NCI-H2196 (cell line): Measurements from ENCODE around the gene ACTR1A.
A peak's percentile ranks its signal among the peaks of the same experiment; 100 is the strongest.
"Not testable (repeated sequence)": the region's sequence is repeated elsewhere in the genome, so short reads cannot be mapped to it uniquely, and the experiment has no call there.

ENCODE experiments used
- DNase-seq: peaks from one replicate; lab custom pipeline; 2025; ENCODE audit not compliant: unreplicated experiment; lab: John Stamatoyannopoulos, UW

ACTR1A gene

DNA sequence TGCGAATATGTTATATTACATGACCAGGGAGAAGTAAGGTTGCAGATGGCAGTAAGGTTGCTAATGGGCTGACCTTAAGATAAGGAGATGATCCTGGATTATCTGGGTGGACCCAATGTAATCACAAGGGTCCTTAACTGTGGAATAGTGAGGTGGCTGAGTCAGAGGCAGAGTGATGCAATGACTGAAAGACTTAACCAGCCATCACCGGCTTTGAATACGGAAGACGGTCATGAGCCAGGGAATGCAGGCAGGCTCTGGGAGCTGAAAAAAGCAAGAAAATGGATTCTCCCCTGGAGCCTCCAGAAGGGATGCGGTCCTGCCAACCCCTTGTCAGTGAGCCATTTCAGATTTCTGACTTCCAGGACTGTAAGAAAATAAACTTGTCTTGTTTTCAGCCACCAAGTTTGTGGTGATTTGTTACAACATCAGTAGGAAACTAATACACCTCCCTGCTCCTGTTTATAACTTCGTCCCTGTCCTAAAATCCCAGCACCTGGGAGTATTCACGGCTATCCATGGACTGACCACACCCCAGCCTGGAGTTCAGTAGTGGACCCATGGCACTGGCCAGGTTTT is 46.5 kb downstream of the ACTR1A start:
- no peak for DNase-seq

DNA sequence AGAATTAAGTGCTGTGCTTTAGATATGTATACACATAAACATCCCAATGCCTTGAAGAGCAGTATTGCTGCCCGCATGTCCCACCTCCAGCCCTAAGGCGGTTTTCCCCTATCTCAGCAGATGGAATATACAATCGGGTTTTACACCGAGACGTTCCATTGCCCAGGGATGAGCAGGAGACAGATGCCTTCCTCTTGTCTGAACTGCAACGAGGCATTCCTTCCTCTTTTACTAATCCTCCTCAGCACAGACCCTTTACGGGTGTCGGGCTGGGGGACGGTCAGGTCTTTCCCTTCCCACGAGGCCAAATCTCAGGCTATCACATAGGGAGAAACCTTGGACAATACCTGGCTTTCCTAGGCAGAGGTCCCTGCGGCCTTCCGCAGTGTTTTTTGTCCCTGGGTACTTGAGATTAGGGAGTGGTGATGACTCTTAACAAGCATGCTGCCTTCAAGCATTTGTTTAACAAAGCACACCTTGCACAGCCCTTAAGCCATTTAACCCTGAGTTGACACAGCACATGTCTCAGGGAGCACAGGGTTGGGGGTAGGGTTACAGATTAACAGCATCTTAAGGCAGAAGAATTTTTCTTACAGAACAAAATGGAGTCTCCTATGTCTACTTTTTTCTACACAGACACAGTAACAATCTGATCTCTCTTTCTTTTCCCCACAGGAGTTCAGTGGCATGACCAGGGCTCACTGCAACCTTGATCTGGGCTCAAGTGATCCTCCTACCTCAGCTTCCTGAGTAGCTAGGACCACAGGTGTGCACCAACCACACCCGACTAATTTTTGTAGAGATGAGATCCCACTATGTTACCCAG is 47.6 kb downstream of the ACTR1A start:
- not testable (repeated sequence) for DNase-seq

DNA sequence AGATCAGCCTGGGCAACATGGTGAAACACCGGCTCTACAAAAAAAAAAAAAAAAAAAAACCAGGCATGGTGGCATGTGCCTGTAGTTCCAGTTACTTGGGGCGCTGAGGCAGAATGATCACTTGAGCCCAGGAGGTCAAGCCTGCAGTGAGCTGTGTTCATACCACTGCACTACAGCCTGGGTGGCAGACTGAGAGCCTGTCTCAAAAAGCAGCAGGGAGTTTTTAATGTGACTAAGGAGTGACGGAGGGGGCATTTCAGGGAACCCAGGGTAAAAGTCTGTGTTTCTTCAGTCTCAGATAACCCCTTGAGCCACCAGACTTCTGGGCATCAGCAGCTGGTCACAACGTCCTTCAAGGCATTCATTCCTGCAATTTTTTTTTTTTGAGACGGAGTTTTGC is 49.0 kb downstream of the ACTR1A start:
- no peak for DNase-seq

DNA sequence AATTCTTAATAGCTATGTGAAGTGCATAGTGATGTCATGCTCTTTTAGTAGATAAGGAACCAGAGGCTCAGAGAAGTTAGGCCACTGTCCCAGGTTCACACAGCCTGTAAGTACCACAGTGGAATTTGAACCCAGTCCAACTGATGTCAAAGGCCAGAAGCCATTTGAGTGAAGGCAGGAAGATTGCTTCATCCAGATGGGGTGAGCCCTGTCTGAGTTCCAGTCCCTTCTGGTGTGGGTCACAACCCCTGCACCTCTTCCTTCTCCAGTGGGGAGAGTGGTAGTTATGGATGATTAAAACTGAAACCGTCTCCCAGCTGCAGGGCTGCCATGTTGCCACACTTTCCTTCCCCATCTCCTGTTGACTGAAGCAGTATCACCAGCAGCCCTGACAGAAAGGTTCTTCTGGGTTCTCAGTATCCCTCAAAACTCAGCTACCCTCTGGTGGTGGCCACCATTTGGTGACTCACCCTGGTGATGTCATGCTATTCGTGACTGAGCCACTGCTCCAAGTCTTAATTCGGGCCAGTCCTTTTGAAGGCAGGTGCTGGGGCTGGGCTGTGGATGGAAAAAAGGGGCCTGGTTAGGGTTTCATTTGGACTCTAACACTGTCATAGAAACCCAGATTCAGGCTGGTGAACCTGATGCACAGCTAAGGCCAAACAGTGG is 49.7 kb downstream of the ACTR1A start:
- DNase-seq, result peak; percentile 48

DNA sequence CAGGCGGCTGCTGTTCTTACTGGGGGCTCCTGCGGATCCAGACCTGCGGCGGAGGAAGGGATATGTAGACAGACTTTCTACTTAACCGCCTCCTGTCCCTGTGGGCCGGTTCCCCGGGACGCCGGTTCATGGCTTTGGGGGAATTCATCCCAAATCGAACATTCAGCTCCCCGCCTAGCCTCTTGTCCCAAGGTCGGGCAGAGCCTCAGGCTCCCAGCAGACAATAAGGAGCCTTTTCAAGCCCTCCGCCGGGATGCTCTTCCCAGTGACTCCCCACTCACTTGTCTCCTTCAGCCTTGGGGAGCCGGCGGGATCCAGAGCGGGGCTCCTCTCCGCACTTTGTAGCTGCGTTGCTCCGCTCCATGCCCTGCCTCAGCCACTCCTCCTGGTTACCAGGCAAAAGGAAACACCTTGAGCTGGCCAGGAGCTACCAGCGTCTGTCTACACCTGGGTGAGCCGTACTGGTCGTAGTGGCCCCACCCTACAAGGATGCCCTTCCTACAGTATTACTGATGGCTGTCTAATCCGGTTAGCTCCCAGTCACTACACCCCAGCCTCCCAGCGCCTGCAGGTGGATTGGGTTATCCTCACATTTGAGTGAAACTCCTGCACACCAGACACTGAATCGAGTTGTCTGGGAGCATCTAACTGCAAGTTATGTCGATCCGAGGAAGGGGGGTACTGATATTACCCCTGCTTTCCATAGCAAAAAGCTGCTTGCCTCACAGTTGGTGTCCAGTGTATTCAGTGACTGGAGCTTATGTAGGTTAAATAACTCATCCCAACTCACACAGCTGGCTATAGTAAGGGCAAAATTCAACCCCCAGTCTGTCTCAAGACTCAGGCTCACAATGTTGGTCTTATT is 51.2 kb downstream of the ACTR1A start, which contains the start of gene C10orf95:
C10orf95 (minus strand) TSS at position 439 of the 865 bp plus-strand sequence. CDS start 450 bp downstream, outside the sequence.
- DNase-seq, result peak; percentile 8

DNA sequence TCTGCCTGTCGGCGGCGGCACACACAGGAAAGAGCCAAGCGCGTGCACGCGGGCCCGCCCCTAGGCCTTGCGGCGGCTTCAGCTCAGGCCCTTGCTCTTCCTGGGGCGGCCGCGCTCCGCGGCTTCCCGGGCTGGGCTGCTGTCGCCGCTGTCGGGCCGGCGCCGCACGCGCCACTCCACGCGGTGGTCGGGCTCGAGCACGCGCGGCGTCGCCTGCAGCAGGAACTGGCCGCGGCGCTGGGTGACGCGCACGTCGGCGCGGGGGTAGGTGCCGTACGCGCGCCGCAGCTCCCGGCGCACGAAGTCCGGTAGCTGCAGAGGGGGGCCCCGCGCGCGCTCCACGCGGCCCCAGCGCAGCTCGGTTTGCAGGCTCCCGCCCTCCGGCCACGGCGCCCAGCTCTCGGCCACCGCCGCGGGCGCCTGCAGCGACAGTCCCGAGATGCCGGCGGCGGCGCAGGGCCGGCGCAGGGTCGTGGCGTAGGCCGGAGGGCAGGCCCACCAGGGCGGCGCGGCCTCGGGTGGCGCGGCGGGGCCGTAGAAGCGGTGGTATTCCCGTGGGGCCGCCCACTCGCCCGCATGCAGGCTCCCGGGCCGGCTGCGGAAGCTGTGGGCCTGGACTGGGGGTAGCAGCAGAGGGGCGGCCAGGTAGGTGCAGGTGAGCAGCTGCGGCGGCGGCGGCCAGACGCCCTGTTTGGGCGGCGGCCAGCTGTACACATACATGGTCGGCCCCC is 52.0 kb downstream of the ACTR1A start:
- DNase-seq, result peak; percentile 78

DNA sequence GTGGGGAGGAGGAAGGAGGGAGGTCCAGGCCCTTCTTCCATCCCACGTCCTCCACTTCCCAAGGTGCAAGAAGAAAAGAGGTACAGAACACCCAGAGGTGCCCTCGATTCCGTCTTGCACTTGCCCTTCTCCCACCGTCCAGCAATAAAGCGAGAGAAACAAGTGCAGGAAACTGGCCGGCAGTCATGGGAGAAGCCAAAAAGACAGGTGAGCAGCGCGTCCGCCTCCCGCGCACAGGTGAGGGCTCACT is 52.5 kb downstream of the ACTR1A start:
- DNase-seq, result no peak

DNA sequence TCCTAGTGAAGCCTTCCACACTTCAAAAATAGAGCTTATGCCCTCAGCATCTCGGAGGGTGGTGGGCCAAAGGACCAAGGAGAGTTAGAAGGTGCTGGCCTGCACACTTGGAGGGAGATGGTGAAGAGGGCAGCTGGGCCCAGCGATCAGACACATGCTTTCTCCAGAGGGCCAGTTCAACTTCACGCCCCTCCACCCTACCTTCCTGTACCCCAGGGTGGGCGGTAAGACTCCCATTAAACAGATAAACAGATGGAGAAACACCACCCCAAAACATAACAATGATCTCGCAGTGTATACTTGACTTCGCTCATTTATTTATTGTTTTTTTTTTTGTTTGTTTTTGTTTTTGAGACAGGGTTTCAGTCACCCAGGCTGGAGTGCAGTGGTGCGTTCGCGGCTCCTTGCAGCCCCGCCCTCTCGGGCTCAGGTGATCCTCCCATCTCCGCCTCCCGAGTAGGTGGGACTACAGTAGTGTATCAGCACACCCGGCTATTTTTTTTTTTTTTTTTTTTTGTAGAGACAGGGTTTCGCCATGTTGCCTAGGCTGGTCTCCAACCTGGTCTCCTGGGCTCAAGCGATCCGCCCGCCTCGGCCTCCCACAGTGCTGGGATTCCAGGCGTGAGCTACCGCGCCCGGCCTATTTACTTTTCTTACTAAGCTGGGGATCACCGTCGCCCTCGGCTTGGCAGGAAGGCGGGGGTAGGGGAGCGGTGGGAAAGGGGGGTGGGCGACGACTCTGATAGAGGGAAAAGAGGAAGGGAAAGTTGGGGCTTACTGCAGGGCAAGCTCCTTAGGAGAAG is 53.0 kb downstream of the ACTR1A start:
- peak; percentile 65 for DNase-seq

DNA sequence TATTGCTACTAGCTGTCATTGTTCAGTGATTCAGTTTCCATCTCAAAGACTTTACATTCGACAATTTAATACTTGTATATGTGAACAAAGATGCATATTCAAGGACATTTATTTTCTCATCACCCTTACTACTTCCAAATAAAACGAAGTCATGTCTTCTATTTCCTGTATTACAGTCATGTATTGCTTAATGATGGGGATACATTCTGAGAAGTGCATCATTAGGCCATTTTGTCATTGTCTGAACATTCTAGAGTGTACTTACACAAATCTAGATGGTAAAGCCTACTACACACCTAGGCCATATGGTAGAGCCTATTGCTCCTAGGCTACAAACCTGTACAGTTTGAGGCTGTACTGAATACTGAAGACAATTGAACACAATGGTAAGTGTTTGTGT is 57.7 kb downstream of the ACTR1A start:
- no peak for DNase-seq

DNA sequence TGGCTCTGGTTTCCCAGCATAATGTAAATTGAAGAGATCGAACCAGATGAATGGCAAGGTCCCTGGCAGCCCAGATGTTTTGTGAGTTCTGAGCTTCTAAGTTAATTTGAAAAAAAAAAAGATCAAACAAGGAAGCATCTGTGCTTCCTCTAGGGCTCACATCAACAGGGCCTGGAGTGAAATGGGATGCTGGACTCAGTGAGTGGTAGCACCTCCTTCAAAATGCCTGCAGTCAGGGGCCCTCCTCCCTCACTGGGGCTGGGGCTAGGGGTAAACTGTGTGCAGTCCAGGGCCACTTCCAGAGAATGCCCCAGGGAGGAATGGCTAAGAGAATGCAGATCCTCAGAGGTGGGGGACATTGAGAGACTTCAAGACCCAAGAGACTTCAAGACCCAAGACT is 64.1 kb downstream of the ACTR1A start:
- DNase-seq, result no peak

DNA sequence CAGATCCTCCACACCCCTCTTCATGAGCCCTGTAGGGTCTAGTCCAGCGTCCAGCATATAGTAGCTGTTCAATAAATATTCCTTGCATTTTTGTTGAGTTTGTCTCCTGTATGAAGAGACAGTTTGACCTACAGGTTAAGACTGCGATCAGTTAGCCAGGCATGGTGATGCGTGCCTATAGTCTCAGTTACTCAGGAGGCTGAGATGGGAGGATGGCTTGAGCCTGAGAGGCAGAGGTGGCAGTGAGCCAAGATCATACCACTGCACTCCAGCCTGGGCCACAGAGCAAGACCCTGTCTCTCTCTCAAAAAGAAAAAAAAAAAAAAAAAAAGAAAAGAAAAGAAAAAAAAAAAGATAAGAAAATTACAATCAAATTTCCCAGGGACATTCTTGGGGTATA is 65.0 kb downstream of the ACTR1A start:
- DNase-seq, result no peak

DNA sequence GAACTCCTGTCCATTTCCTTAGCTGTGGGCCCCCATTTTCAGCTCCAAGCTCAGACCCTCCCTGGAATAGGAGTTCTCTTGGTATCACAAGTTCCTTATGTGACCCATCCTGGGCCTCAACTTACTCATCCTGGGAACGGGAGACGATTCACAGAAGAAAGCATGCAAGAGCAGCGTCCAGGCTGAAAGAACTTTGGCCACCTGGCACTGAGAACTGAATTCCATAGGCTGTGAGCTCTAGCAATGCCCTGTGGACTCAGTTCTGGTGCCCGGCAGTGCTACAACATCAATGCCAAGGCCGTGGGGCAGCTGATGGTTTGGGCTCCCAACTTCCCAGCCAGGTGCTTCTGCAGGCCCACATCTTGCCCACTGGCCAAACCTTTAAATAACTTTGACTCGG is 66.2 kb downstream of the ACTR1A start:
- no peak for DNase-seq

DNA sequence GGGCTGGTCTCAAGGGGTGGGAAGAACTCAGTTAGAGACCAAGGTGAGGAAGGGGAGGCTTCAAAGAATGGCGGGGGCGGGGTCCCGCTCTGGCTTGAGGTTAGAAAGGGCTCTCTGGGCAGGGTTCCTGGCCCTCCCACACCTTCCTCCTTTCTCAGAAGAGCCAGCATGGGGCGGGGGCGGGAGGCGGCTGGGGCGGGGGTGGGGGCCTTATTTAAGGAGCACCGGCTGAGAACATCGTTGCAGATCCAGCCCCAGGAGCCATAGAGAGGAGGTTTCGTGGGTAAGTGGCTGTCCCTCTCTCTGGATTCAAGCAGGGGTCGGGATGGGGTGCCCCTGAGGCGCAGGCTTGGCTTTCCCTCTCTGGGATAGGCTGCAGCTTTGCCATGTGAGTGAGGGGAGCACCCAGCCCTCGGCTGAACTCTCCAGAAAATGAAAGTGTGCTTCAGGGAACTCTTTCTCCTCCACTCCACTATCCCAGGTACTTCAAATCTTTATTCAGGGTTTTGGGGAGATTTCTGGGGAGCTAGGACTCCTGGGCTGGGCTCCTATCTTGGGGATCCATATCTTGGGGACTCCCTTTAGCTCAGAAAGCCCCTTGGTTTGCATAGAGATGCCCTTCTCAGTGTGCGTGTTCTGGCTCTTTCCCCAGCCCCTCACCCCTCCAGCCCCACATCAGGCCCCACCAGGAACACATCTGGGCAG is 66.8 kb downstream of the ACTR1A start:
- DNase-seq, result no peak

DNA sequence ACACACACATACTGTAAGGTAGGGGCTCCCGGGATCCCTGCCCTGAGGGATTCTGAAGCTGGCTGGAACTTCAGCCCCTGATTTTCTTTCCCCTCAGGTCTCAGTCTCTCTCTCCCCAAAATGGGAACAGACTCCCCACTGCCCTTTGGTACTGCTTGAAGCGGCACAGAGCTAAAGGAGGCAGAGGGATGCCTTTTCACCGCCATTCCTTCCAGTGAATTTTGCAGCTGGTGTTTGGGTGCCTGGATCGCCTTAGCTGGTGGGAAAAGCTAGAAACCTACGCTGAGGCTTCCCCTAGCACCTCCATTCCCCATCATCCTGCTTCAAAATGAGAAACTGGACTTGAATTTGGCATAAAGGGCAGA is 67.4 kb downstream of the ACTR1A start:
- DNase-seq, result no peak

DNA sequence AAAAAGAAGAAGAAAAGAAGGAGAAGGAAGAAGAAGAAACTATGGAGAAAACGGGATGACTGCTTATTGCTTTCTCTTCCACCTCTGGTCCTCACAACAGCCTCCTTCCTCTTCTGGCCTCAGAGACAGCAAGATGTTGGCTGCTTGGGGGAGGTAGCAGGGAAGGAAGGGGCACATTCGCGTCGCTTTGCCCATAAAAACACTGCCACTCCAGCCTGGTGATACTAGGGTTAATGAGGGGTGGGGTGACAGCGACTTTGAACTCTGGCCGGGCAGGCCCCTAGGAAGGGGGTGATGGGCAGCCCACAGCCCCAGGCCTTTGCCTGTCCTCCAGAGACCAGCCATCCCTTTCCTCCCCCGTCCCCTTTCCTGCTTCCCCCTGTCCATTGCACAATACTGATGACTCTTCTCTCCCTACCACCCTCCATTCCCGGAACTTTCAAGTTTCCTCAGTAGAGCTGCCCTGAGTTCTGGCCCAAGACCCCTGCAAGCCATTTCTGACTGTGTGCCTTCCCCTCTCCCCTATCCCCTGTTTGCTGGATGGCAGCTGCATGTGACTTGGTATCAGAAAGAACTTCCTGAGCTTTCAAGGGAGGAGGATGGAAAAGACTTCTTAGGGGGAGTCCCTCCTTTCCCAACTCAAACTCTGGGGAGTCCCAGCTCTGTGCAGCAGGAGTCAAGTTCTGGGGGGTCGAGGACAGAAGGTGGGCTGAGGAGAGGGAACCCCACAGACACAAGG is 67.9 kb downstream of the ACTR1A start:
- DNase-seq, result no peak

DNA sequence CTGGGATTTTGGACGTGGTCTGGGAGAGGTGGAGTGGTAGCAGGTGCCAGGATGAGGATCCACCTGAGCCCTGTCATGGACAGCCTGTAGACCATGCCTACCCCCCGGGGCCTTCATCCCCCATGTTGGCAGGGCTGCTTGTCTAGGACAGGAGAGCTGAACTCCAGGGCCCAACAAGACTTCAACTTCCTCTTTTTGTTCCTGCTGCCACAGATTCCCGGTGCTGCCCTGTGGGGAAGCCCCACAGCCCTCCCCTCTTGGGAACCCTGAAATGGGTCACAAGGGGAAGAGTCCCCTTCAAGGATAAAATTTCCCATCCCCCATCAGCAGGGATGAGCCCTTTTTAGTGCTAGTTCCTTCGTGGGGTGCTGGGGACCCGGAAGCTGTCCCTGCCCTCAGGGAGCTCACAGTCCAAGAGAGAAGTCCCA is 68.9 kb downstream of the ACTR1A start:
- no peak for DNase-seq

DNA sequence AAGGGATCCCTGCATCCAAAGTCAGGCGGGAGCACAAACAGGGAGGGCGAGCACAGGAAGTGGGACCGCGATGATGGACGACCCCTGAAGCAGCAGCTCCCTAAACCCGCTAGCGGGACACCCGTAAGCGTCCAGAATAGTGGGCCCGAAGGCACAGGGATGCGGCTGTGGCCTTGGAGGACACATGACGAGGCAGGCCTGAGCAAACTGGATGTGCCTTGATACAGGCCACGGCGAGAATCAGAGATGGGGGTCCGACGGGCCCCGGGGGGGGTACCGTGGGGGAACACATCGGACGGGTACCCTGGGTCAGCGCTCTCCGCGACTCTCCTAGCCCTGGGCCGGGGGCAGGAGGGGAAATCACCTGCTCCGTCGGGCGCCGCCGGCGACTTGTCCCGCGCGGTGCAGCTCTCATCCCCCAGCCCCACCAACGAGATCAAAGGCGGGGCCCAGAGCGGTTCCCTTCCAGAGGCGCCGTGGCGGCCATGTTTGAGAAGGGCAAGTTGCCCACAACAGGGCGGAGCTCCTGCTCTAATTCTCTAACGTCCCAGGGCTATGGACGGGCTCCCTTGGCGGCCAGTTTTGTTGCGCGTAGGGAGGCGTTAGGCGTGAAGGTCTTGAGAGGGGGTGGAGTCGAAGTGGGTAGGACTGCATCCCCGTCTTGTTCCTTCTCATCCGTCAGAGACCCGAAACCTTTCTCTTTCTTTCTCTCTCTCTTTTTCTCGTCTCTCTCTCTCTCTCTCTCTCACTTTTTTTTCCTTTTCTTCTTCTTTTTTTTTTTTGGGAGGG is 70.2 kb downstream of the ACTR1A start, which contains the start of gene CUEDC2:
CUEDC2 (minus strand) TSS at position 413 of the 789 bp plus-strand sequence. CDS start 7,386 bp downstream, outside the sequence.
- DNase-seq, result peak; percentile 89
